BLaER1 treated with 17β-estradiol and CSF1 and Interleukin-3, amounts not matched to agents 10 nM and 100 nM (cell line): ENCODE data around the gene FYB2.

ENCODE experiments used
- H3K27ac ChIP-seq, 11 experiments: shearing (Covaris generic); formaldehyde crosslinking; 2 replicates each; pipeline ENCODE4 v1.8.1; 2022
- H3K27me3 ChIP-seq, 11 experiments: shearing (Covaris generic); formaldehyde crosslinking; 2 replicates each; pipeline ENCODE4 v1.8.1; 2022
- H3K36me3 ChIP-seq, 11 experiments: shearing (Covaris generic); formaldehyde crosslinking; 2 replicates each; pipeline ENCODE4 v1.8.1; 2022
- H3K4me1 ChIP-seq, 10 experiments: shearing (Covaris generic); formaldehyde crosslinking; 2 replicates each; pipeline ENCODE4 v1.8.1; 2022
- H3K4me2 ChIP-seq, 11 experiments: shearing (Covaris generic); formaldehyde crosslinking; 2 replicates each; pipeline ENCODE4 v1.8.1; 2022
- H3K4me3 ChIP-seq, 10 experiments: shearing (Covaris generic); formaldehyde crosslinking; 2 replicates each; pipeline ENCODE4 v1.8.1; 2022
- H3K9ac ChIP-seq, 11 experiments: shearing (Covaris generic); formaldehyde crosslinking; 2 replicates each; pipeline ENCODE4 v1.8.1; 2022
- H3K9me3 ChIP-seq, 11 experiments: shearing (Covaris generic); formaldehyde crosslinking; replicated peaks in 1 of 11; 2 replicates each; pipeline ENCODE4 v1.8.1; 2022
- H4K20me1 ChIP-seq, 11 experiments: shearing (Covaris generic); formaldehyde crosslinking; 2 replicates each; pipeline ENCODE4 v1.8.1; 2022
- Cebpa-rat ChIP-seq, 11 experiments: shearing (Covaris generic); IDR thresholded peaks; 2 replicates each; pipeline ENCODE4 v1.8.1; 2022

Gene FYB2

GRCh38 chr1:56827711-56828110 lies 8.5 kb upstream of the FYB2 start:
- H3K4me1 ChIP-seq, result peaks cover 8 to 20% (median 16%) of the 10 kb centered on the region in 10 experiments; a peak in 18 of 20 replicates
- TF ChIP-seq Cebpa-rat (IDR thresholded peaks at IDR 0.05), result no peak
- no peak overlapping the region for H3K9ac ChIP-seq
- H3K4me3 ChIP-seq, result no peak overlapping the region
- H3K4me2 ChIP-seq, result no peak overlapping the region
- no peaks in the 10 kb centered on the region for H3K27me3 ChIP-seq
- H3K36me3 ChIP-seq, result no peaks in the 10 kb centered on the region
- H3K9me3 ChIP-seq, result peaks cover 0 to 9% (median 0%) of the 10 kb centered on the region in 11 experiments; a peak in 2 of 22 replicates
- H4K20me1 ChIP-seq, result no peaks in the 10 kb centered on the region
- no peak overlapping the region for H3K27ac ChIP-seq

GRCh38 chr1:56825436-56825835 lies 6.2 kb upstream of the FYB2 start:
- H3K27ac ChIP-seq, result no peak overlapping the region
- H3K27me3 ChIP-seq, result no peaks in the 10 kb centered on the region
- H3K4me3 ChIP-seq, result no peak overlapping the region
- H3K4me2 ChIP-seq, result no peak overlapping the region
- peaks cover 0 to under 1% (median 0%) of the 10 kb centered on the region in 11 experiments; a peak in 2 of 22 replicates for H3K9me3 ChIP-seq
- H4K20me1 ChIP-seq, result no peaks in the 10 kb centered on the region
- H3K4me1 ChIP-seq, result peaks cover 0 to 12% (median 0%) of the 10 kb centered on the region in 10 experiments; a peak in 6 of 20 replicates
- H3K9ac ChIP-seq, result no peak overlapping the region
- H3K36me3 ChIP-seq, result no peaks in the 10 kb centered on the region
- TF ChIP-seq Cebpa-rat (IDR thresholded peaks at IDR 0.05), result no peak

GRCh38 chr1:56824938-56825337 lies 5.7 kb upstream of the FYB2 start:
- no peaks in the 10 kb centered on the region for H3K9me3 ChIP-seq
- H3K9ac ChIP-seq, result no peak overlapping the region
- no peak overlapping the region for H3K4me2 ChIP-seq
- H3K4me1 ChIP-seq, result peaks cover 0 to 11% (median 0%) of the 10 kb centered on the region in 10 experiments; a peak in 6 of 20 replicates
- H4K20me1 ChIP-seq, result no peaks in the 10 kb centered on the region
- TF ChIP-seq Cebpa-rat (IDR thresholded peaks at IDR 0.05), result no peak
- H3K27me3 ChIP-seq, result no peaks in the 10 kb centered on the region
- H3K27ac ChIP-seq, result no peak overlapping the region
- H3K4me3 ChIP-seq, result no peak overlapping the region
- no peaks in the 10 kb centered on the region for H3K36me3 ChIP-seq

GRCh38 chr1:56824271-56824670 lies 5.1 kb upstream of the FYB2 start:
- H4K20me1 ChIP-seq, result no peaks in the 10 kb centered on the region
- no peak overlapping the region for H3K27ac ChIP-seq

GRCh38 chr1:56821462-56821797 lies 2.2 kb upstream of the FYB2 start:
- peak overlapping the region in 1 of 11 experiments; percentile 40; a peak in 1 of 22 replicates for H3K9ac ChIP-seq
- no peaks in the 10 kb centered on the region for H4K20me1 ChIP-seq
- no peaks in the 10 kb centered on the region for H3K9me3 ChIP-seq
- peak overlapping the region in 2 of 11 experiments; percentile 57 to 68; a peak in 4 of 22 replicates for H3K27ac ChIP-seq
- H3K4me1 ChIP-seq, result peaks cover 0 to 7% (median 5%) of the 10 kb centered on the region in 10 experiments; a peak in 11 of 20 replicates
- H3K4me3 ChIP-seq, result no peak overlapping the region
- peak overlapping the region in 3 of 11 experiments; percentile 30 to 83 (median 60); a peak in 6 of 22 replicates for H3K4me2 ChIP-seq
- no peaks in the 10 kb centered on the region for H3K36me3 ChIP-seq
- TF ChIP-seq Cebpa-rat (IDR thresholded peaks at IDR 0.05), result no peak
- H3K27me3 ChIP-seq, result no peaks in the 10 kb centered on the region

More at GRCh38 chr1:56824271-56824670, 5.1 kb upstream of the FYB2 start:
- H3K4me3 ChIP-seq, result no peak overlapping the region
- H3K9me3 ChIP-seq, result no peaks in the 10 kb centered on the region
- no peak overlapping the region for H3K9ac ChIP-seq
- H3K36me3 ChIP-seq, result no peaks in the 10 kb centered on the region
- TF ChIP-seq Cebpa-rat (IDR thresholded peaks at IDR 0.05), result no peak
- peaks cover 0 to 5% (median 0%) of the 10 kb centered on the region in 10 experiments; a peak in 3 of 20 replicates for H3K4me1 ChIP-seq
- H3K4me2 ChIP-seq, result no peak overlapping the region
- H3K27me3 ChIP-seq, result no peaks in the 10 kb centered on the region

GRCh38 chr1:56820755-56821461 lies 1.7 kb upstream of the FYB2 start:
- Histone ChIP-seq H3K27me3 (no peaks in the 10 kb centered on the region), H4K20me1 (no peaks in the 10 kb centered on the region), H3K9ac (peak overlapping the region in 1 of 11 experiments; percentile 40; a peak in 1 of 22 replicates), H3K36me3 (no peaks in the 10 kb centered on the region), H3K4me2 (peak overlapping the region in 3 of 11 experiments; percentile 30 to 83 (median 60); a peak in 6 of 22 replicates), H3K4me1 (peaks cover 0 to 7% (median 5%) of the 10 kb centered on the region in 10 experiments; a peak in 11 of 20 replicates), H3K9me3 (no peaks in the 10 kb centered on the region), H3K27ac (peak overlapping the region in 2 of 11 experiments; percentile 57 to 68; a peak in 4 of 22 replicates), H3K4me3 (no peak overlapping the region)
- TF ChIP-seq Cebpa-rat (IDR thresholded peaks at IDR 0.05), result no peak

- H3K36me3 ChIP-seq, result no peaks in the 10 kb centered on the region
- no peak overlapping the region for H3K4me2 ChIP-seq
- H3K27me3 ChIP-seq, result no peaks in the 10 kb centered on the region
- H3K9ac ChIP-seq, result no peak overlapping the region
- TF ChIP-seq Cebpa-rat (IDR thresholded peaks at IDR 0.05), result no peak
- no peak overlapping the region for H3K27ac ChIP-seq
- no peaks in the 10 kb centered on the region for H4K20me1 ChIP-seq
- H3K4me1 ChIP-seq, result peaks cover 0 to 7% (median 5%) of the 10 kb centered on the region in 10 experiments; a peak in 11 of 20 replicates
- peaks cover 0 to 19% (median 14%) of the 10 kb centered on the region in 11 experiments; a peak in 14 of 22 replicates for H3K9me3 ChIP-seq
- no peak overlapping the region for H3K4me3 ChIP-seq
Measured at GRCh38 chr1:56817716-56818463, 1.3 kb downstream of the FYB2 start.

GRCh38 chr1:56816909-56817308 lies 2.3 kb downstream of the FYB2 start:
- TF ChIP-seq Cebpa-rat (IDR thresholded peaks at IDR 0.05), result peak in 3 of 11 experiments; percentile 13 to 50 (median 22); a peak in 1 of 22 replicates
- Histone ChIP-seq H3K4me1 (peaks cover 0 to 7% (median 5%) of the 10 kb centered on the region in 10 experiments; a peak in 11 of 20 replicates), H3K27ac (no peak overlapping the region), H3K4me3 (no peak overlapping the region), H3K4me2 (peak overlapping the region in 8 of 11 experiments; percentile 5 to 47 (median 28); a peak in 10 of 22 replicates), H3K27me3 (no peaks in the 10 kb centered on the region), H3K9me3 (peaks cover 0 to 19% (median 14%) of the 10 kb centered on the region in 11 experiments; a peak in 14 of 22 replicates), H3K9ac (no peak overlapping the region), H4K20me1 (no peaks in the 10 kb centered on the region), H3K36me3 (no peaks in the 10 kb centered on the region)

- no peaks in the 10 kb centered on the region for H4K20me1 ChIP-seq
- H3K36me3 ChIP-seq, result no peaks in the 10 kb centered on the region
- H3K27me3 ChIP-seq, result no peaks in the 10 kb centered on the region
- TF ChIP-seq Cebpa-rat (IDR thresholded peaks at IDR 0.05), result no peak
- peaks cover 0 to 7% (median 4%) of the 10 kb centered on the region in 10 experiments; a peak in 11 of 20 replicates for H3K4me1 ChIP-seq
- no peak overlapping the region for H3K4me3 ChIP-seq
- H3K9me3 ChIP-seq, result peaks cover 0 to 19% (median 14%) of the 10 kb centered on the region in 11 experiments; a peak in 14 of 22 replicates
- H3K27ac ChIP-seq, result no peak overlapping the region
- no peak overlapping the region for H3K4me2 ChIP-seq
- no peak overlapping the region for H3K9ac ChIP-seq
Measured at GRCh38 chr1:56816264-56816663, 2.9 kb downstream of the FYB2 start.
